Testis (tissue), 3 donors: ENCODE results near the gene SLC51A. TPM values are rescaled to one million over a fixed set of nuclear protein-coding genes. Genes with fewer than 3 reads are reported as not detected.

Source experiments
- DNase-seq: peaks from one replicate; pipeline ENCODE4 v3.0.0-alpha.2; 2019
- H3K27ac ChIP-seq, 2 donors: fragments of 200-600 bp; sonication (generic); one replicate each; pipeline ENCODE4 v1.5.1; 2019
- H3K27me3 ChIP-seq: fragments of 200-600 bp; sonication (generic); one replicate; pipeline ENCODE4 v1.5.1; 2019
- H3K36me3 ChIP-seq: fragments of 200-600 bp; sonication (generic); one replicate; pipeline ENCODE4 v1.5.1; 2017; ENCODE audit warnings: low read depth; ENCODE audit errors: missing control alignments
- H3K4me1 ChIP-seq: fragments of 200-600 bp; sonication (generic); one replicate; pipeline ENCODE4 v1.5.1; 2019
- H3K4me3 ChIP-seq, 2 donors: fragments of 200-600 bp; sonication (generic); one replicate each; pipeline ENCODE4 v1.5.1; 2017 to 2019
- H3K9me3 ChIP-seq: fragments of 200-600 bp; sonication (generic); one replicate; pipeline ENCODE4 v1.5.1; 2017
- CTCF ChIP-seq, 3 experiments: fragments of 450-650 bp in 2 of 3; fragments of 200-600 bp in 1 of 3; sonication (generic) in 1 of 3; IDR thresholded peaks; one replicate each; pipeline ENCODE4 v1.5.1; 2016 to 2019; ENCODE audit warnings: antibody characterized with exemption in 3 of 3, mild to moderate bottlenecking in 2 of 3, moderate library complexity in 1 of 3
- POLR2A ChIP-seq: fragments of 450-650 bp; IDR thresholded peaks from one replicate; pipeline ENCODE4 v1.6.1; 2017; ENCODE audit warnings: antibody characterized with exemption, mild to moderate bottlenecking, moderate library complexity
- WGBS, 2 donors: methylation state at CpG; one replicate each; pipeline ENCODE4 v1.1.5; 2018; 5-methylcytosine and 5-hydroxymethylcytosine counted together
- intact Hi-C: fragments of 100-400 bp; cut with DNase I; formaldehyde crosslinking; loops from one replicate; pipeline ENCODE4 v1.15.1; 2023; ENCODE audit warnings: low total_unique reads
- polyA plus RNA-seq: library from polyadenylated mRNA; stranded (reverse); fragments of 350-450 nt; fragmentation: Illumina TruSeq; extraction: RNeasy Lipid Tissue Mini Kit (QIAGEN cat#74804); gene quantifications from one replicate; pipeline ENCODE4 v1.2.3, GENCODE V29; 2014; ENCODE audit warnings: low read depth, low replicate concordance; ENCODE audit not compliant: insufficient read depth
- total RNA-seq, 2 donors: library from RNA; depleted of rRNA; stranded (reverse); fragments of >200 nt; gene quantifications; one replicate each; pipeline ENCODE4 v1.2.3, GENCODE V29; 2016

The SLC51A gene
- total and polyA plus RNA-seq, 3 donors from 2014 or later = 27.2 to 60.6 (median 35.1) TPM

- 24 to 27% methylated on average over 13 to 19 of the region's 19 CpGs for WGBS, 2 donors
- peak; percentile 91 for DNase-seq
- Histone ChIP-seq H3K4me3 (no peak overlapping the region), H3K27me3 (no peaks in the 10 kb centered on the region), H3K27ac (peak overlapping the region; percentile 87 to 88), H3K4me1 (peaks cover 57% of the 10 kb centered on the region), H3K9me3 (no peaks in the 10 kb centered on the region), H3K36me3 (no peaks in the 10 kb centered on the region)
- TF ChIP-seq POLR2A (no peak), CTCF (IDR thresholded peaks at IDR 0.05) (no peak)
- intact Hi-C loops = no loop called here
Observed at GRCh38 chr3:196219194-196219969, 3.0 kb downstream of the SLC51A start.

- no peak for DNase-seq
- 56 to 62% methylated on average over 15 to 19 of the region's 19 CpGs for WGBS, 2 donors
- TF ChIP-seq CTCF (IDR thresholded peaks at IDR 0.05) (no peak), POLR2A (no peak)
- Histone ChIP-seq H3K27ac (peak overlapping the region; percentile 87 to 88), H3K4me1 (peaks cover 51% of the 10 kb centered on the region), H3K27me3 (no peaks in the 10 kb centered on the region), H3K4me3 (no peak overlapping the region), H3K9me3 (no peaks in the 10 kb centered on the region), H3K36me3 (no peaks in the 10 kb centered on the region)
- intact Hi-C loops = no loop called here
Observed at GRCh38 chr3:196219970-196220311, 3.6 kb downstream of the SLC51A start.

GRCh38 chr3:196220587-196220986 is 4.3 kb downstream of the SLC51A start:
- no peaks in the 10 kb centered on the region for H3K27me3 ChIP-seq
- intact Hi-C loops = no loop called here
- no peak for DNase-seq
- no peaks in the 10 kb centered on the region for H3K36me3 ChIP-seq
- peaks cover 45% of the 10 kb centered on the region for H3K4me1 ChIP-seq
- no peaks in the 10 kb centered on the region for H3K9me3 ChIP-seq
- H3K4me3 ChIP-seq = no peak overlapping the region
- no peak for TF ChIP-seq CTCF (IDR thresholded peaks at IDR 0.05)
- TF ChIP-seq POLR2A = no peak
- peak overlapping the region; percentile 87 to 88 for H3K27ac ChIP-seq
- 83 to 90% methylated on average over 10 of the region's 10 CpGs for WGBS, 2 donors

GRCh38 chr3:196220991-196221390 is 4.7 kb downstream of the SLC51A start:
- no peaks in the 10 kb centered on the region for H3K36me3 ChIP-seq
- no peak overlapping the region for H3K4me3 ChIP-seq

More at GRCh38 chr3:196220991-196221390, 4.7 kb downstream of the SLC51A start:
- DNase-seq = no peak
- no peaks in the 10 kb centered on the region for H3K9me3 ChIP-seq
- no peaks in the 10 kb centered on the region for H3K27me3 ChIP-seq
- intact Hi-C loops = no loop called here
- no peak for TF ChIP-seq CTCF (IDR thresholded peaks at IDR 0.05)
- TF ChIP-seq POLR2A = no peak
- WGBS, 2 donors = 87 to 92% methylated on average over 7 of the region's 7 CpGs
- H3K27ac ChIP-seq = no peak overlapping the region
- H3K4me1 ChIP-seq = peaks cover 41% of the 10 kb centered on the region
